HG03521 (cell line): ENCODE data around the gene CRLF3.
"Not testable (repeated sequence)": the region's sequence is repeated elsewhere in the genome, so short reads cannot be mapped to it uniquely, and the experiment has no call there.

Source experiments
- ATAC-seq: cut with Tn5 transposase; IDR thresholded peaks from one replicate; pipeline ENCODE4 v1.9.1; 2021; ENCODE audit warnings: mild to moderate bottlenecking, moderate library complexity; ENCODE audit not compliant: unreplicated experiment

Gene CRLF3, protein sequence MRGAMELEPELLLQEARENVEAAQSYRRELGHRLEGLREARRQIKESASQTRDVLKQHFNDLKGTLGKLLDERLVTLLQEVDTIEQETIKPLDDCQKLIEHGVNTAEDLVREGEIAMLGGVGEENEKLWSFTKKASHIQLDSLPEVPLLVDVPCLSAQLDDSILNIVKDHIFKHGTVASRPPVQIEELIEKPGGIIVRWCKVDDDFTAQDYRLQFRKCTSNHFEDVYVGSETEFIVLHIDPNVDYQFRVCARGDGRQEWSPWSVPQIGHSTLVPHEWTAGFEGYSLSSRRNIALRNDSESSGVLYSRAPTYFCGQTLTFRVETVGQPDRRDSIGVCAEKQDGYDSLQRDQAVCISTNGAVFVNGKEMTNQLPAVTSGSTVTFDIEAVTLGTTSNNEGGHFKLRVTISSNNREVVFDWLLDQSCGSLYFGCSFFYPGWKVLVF

DNA sequence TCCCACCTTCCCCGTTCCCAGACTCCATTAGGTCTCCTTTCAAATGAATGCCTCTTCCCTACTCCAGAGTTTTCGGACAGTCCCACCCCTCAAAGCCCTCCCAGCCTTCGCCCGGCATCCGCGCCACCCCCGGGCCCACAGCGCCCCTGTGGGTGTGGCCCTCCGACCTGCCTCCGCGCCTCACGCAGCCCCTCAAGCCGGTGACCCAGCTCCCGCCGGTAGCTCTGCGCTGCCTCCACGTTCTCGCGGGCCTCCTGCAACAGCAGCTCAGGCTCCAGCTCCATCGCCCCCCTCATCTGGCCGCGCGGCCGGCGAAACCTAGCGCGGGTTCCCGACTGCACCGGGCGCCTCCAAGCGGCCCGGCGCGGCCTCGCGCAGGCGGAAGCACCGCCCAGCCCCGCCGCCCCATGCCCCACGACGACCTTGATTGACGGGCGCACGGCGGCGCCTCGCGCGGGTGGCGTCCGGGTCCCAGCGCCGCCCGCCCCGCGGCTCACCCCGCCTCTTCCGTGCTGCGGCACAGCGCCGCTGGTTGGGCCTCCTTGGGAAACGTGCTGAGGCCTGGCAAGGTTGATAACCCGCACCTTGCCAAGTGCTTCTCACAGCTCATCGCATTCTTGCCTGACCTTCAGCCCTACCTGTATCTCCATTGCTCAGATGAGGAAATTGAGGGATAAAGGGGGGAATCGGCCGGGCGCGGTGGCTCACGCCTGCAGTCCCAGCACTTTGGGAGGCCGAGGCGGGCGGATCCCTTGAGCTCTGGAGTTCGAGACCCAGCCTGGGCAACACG, at the start of gene CRLF3:
Gene CRLF3 (minus strand): TSS at position 337 of the 790 bp plus-strand sequence. CDS start 41 bp downstream, at position 296.
- ATAC-seq = peak; percentile 90

DNA sequence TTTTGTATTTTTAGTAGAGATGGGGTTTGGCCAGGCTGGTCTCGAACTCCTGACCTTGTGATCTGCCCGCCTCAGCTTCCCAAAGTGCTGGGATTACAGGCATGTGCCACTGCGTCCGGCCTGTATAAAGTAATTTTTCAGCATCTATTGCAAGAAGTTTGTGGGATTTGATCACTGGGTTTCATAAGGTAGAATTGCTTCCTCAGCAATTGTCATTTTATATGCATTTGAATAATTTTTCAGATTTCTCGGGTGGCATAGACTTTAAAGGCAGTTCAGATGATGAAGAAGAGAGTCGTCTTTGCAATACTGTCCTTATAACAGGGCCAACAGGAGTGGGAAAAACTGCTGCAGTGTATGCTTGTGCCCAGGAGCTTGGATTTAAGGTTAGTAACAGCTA, 44.5 kb upstream of the CRLF3 start:
- ATAC-seq = no peak

DNA sequence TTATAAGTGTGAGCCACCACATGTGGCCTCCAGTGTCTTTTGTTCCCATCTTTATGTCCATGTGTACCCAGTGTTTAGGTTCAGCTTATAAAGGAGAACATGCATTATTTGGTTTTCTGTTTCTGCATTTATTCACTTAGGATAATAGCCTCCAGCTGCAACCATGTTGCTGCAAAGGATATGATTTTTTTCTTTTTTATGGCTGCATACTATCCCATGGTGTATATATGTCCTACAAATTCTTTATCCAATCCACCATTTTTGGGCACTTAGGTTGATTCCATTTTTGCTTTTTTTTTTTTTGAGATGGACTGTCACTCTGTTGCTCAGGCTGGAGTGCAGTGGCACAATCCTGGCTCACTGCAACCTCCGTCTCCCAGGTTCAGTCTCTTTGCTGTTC, 40.1 kb upstream of the CRLF3 start:
- no peak for ATAC-seq

DNA sequence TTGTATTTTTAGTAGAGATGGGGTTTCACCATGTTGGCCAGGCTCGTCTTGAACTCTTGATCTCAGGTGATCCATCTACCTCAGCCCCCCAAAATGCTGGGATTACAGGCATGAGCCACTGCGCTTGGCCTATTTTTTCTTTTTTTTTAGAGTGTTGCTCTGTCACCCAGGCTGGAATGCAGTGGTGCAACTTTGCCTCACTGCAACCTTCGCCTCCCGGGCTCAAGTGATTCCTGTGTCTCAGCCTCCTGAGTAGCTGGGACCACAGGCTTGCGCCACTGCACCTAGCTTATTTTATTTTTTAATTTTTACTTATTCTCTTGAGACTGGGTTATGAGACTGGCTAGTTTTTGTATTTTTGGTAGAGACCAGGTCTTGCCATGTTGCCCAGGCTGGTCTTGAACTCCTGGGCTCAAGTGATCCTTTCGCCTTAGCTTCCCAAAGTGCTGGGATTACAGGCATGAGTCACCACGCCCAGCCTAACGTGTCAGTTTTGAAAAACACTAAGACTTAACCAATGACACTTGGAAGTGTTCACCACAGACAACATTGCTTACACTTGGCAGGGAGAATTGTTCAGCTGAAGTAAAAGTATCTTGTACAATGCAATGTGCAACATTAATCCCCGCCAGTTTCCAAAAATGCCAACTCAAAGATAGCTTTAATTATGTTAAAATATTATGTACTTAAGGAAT, 34.2 kb upstream of the CRLF3 start:
- no peak for ATAC-seq

DNA sequence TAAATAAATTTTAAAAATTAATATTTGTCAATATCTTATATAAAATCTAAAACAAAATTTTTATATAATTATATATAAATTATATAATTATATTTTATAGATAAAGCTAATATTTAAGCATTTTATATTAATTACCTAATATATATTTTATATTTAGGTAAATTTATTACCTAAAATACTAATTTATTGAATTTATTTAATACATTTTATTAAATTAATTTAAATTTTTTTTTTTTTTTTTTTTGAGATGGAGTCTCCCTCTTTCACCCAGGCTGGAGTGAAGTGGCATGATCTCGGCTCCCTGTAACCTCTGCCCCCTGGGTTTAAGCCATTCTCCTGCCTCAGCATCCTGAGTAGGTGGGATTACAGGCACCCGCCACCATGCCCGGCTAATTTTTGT, 29.7 kb upstream of the CRLF3 start:
- ATAC-seq = no peak

DNA sequence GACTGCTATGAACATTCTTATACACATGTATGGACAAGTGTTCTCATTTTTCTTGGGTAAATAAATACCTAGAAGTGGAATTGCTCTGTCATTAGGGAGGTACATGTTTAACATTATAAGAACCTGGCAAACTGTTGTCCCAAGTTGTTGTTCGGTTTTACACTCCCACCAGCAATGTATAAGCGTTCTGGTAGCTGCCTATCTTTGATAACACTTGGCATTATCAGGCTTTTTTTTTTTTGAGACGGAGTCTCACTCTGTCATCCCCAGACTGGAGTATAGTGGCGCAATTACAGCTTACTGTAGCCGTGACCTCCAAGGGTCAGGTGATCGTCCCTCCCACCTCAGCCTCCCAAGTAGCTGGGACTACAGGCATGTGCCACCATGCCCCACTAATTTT, 23.5 kb upstream of the CRLF3 start:
- no peak for ATAC-seq

DNA sequence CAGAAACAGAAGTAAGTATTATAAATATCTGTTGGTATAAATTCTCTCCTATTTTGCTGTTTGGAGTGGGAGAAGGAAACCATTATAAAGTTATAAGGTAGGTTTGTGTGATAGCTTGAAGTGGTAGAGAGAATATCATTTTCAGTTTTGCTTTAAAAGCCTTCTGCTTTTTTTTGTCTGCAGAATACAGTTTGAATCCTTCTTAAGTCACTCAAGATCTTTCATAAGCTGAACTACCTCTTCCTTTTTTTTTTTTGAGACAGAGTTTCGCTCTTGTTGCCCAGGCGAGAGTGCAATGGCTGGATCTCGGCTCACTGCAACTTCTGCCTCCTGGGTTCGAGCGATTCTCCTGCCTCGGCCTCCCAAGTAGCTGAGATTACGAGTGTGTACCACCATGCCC, 16.3 kb upstream of the CRLF3 start:
- no peak for ATAC-seq

DNA sequence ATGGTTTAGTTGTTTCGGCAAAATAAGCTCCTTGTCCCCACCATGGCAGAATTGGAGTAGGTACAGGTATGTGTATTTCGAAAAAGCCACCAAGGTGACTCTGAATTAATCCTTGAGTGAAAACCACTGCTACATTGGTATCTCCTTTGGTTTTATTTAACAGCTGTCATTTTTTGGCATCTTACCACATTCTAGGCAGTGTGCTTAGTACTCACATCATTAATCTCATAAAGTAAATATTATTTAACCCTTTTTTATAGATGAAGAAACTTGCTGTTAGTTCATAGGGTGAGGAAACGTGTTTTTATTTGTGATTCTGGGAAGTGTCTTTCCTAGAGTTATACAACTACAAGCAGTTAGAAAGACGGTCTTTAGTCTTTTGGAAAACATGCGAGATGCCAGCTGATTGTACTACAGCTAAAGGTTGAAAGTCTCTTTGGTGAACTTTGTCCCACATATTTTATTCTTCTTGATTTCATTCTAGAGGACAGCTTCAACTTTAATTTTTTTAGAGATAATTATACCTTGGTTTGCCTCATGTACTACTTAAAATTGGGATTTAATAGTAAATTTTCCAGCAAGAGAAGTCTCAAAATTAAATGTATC, 13.8 kb upstream of the CRLF3 start:
- ATAC-seq = no peak

DNA sequence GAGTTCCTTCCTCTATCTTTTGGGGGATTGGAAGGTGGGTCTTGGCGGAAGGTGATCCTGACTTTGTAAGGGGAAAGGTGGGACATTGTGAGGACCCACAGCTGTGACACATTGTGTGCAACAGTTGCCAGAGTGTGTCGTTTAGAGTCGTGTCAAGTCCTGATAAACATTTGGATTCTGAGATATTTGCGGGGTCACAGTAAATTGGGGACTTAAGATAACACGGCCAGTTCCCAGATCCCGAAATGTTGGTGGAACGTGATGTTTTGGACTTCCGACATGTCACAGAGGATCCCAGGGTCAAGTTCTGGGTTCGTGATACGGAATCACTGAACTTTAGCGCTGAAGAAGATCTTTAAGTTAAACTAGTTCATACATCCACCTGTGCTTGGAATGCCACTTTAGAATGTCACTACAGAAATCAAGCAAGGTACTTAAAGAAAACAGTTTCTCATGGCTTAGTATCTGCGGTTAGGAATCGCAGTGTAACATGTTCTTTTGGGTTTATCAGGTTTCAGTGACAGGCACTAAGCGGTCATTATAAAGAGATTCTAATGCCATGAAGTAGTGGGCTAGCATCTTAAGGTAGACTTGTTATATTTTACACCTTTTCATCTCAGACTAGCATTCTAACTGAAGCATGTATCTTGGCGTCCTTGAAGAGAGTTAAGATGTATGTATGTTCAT, 8.1 kb upstream of the CRLF3 start:
- no peak for ATAC-seq

DNA sequence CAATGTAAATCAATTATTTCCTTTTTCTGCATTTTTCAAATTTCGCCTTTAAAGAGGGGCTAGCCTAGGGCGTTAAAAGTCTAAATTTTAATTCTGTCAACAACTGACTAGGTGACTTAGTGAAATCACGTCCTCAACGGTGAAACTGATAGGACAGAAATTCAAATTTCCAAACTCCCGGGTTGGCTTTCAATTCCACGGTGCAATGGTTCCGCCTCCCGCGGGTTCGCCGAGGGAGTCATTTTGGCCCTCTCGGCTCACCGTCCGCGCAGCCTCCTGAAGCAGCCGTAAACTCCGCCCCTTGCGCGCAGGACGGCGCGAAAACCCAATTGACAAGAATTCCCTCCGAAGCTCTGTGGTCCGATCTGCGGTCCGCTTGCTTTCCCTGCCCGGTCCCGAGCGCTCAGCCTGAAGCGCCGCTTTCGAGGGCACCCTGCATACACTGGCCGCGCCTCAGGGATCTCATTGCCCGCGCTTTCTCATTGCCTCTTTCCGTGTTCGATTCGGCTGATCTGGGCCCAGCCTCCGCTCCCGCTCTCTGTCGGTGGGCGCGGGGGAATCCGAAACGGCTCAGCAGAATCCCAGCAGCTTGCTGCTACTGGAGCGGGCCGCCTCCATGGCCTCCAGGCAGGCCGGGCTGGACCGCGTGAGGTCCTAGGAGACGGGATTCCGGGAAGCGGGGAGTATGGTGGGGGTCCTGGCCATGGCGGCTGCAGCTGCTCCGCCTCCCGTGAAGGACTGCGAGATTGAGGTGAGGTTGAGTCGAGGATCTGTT, 7.4 kb upstream of the CRLF3 start, which contains the start of gene ATAD5:
Gene ATAD5 (plus strand): TSS at position 304 of the 775 bp plus-strand sequence. CDS start 382 bp downstream, at position 686.
- peak; percentile 67 for ATAC-seq

DNA sequence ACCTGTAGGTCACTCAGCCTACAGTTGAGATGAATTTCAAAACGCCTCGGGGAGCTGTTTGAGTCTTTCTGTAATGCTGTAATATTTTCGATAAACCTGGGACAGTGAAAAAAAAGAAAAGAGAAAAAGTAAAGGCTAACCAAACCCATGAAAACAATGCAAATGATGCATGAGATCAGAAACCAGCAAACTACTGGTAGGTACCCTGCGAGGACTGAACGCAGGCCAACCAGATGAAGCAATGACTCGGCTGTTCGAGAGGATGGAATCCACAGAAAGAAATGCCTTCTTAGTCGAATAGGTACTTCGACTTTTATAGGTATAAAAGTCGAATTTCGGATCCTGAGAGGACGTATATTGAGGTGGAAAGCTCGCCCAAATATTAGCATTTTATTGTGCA, 6.8 kb upstream of the CRLF3 start:
- ATAC-seq = no peak

DNA sequence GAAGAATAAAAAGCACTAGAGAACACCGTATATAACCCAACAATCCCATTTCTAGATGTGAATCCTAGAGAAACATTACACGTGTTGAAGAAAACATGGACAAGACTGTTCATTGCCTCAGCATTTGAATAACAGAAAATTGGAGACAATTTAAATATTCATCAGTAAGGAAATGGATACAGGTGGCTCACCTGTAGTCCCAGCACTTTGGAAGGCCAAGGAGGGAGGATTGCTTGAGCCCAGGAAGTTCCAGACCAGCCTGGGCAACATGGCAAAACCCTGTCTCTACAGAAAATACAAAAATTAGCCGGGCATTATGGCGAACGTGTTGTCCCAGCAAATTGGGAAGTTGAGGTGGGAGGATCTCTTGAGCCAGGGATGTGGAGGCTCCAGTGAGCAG, 4.5 kb upstream of the CRLF3 start:
- ATAC-seq = no peak

DNA sequence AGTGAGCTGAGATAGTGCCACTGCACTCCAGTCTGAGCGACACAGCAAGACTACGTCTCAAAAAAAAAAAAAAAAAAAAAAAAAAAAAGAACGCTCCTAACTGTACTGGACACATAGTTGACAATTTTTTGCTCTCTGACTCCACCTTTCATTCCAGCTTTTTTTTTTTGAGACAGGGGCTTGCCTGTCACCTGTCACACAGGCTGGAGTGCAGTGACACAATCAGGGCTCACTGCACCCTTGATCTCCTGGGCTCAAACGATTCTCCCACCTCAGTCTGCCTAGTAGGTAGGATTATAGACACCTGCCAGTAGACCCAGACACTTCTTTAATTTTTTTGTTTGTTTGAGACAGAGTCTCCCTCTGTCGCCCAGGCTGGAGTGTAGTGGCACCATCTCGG, 2.6 kb upstream of the CRLF3 start:
- no peak for ATAC-seq

DNA sequence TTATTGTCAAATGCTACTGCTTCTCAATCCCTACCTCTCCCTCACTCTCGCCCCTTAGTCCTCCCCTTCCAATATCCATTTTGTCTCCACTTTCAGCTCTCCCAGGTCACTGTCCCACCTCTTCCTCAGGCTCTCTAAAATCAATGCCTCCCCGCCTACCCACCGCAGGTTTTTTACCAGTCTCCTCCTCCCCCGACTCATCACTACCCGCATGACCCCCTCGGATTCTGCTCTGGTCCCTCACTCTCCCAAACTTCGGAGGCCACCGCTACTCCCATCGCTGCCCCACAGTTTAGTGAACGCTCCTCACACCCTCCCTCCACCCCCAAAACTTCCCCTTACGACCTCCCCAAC, 513 bp downstream of the CRLF3 start:
- no peak for ATAC-seq

DNA sequence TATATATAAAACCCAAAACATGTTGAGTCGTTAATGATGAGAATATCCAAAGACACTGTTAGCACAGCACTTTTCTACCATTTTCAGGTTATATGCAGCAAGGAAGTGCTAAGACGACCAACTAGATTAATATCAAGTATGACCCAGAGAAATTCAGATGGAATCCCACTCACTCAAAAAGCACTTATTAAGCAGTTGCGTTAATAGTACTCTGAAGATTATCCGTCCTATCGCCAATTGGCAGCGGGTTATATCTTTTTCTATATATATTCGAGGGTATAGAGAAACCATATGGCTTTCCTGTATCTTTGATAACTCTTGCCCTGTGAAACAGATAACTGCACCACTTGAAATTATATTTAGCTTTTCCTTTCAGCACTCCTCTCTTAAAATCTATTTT, 1.1 kb downstream of the CRLF3 start:
- no peak for ATAC-seq

DNA sequence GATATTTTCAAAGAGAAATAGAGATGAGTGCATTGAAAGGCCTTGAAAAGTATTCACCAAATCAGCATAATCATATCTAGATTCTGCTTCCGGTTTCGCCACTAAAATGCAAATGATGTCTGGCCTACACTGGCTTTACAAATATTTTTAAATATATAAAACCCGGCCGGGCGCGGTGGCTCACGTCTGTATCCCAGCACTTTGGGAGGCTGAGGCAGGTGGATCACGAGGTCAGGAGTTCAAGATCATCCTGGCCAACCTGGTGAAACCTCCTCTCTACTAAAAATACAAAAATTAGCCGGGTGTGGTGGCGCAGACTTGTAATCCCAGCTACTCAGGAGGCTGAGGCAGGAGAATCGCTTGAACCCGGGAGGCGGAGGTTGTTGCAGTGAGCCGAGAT, 1.6 kb downstream of the CRLF3 start:
- not testable (repeated sequence) for ATAC-seq

DNA sequence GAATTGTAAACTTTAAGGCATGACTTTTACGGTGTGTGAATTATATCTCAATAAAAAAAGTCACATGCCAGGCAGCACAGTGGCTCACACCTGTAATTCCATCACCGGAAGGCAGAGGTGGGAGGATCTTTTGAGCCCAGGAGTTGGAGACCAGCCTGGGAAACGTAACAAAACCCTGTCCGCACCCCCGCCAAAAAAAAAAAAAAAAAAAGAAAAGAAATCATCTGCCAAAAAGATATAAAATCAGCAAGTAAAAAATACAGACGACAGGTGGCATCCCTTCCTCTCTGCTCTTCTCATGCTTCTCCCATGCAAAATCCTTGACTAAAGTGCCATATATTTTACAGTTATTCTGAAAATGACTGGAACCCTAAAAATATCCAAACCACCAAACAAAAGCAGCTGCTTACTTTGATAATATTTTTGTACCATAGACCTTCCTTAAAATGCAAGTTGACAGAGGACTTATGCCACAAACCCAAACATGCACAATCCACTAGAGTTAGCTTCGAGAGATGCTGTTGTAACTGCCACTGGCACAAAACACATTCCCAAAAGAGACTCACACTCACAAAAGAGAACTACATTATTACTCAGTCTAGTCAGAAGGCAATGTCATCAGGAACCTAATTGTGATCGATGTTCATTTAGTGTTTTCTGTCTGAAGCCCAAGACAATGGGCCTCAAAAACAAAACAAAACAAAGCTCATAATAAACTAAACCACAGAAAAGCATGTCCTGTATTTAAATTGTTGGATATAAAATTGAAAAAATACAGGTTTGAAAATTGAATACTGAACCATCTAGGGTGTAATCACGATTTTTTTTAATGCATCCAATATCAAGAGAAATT, 2.4 kb downstream of the CRLF3 start:
- no peak for ATAC-seq

DNA sequence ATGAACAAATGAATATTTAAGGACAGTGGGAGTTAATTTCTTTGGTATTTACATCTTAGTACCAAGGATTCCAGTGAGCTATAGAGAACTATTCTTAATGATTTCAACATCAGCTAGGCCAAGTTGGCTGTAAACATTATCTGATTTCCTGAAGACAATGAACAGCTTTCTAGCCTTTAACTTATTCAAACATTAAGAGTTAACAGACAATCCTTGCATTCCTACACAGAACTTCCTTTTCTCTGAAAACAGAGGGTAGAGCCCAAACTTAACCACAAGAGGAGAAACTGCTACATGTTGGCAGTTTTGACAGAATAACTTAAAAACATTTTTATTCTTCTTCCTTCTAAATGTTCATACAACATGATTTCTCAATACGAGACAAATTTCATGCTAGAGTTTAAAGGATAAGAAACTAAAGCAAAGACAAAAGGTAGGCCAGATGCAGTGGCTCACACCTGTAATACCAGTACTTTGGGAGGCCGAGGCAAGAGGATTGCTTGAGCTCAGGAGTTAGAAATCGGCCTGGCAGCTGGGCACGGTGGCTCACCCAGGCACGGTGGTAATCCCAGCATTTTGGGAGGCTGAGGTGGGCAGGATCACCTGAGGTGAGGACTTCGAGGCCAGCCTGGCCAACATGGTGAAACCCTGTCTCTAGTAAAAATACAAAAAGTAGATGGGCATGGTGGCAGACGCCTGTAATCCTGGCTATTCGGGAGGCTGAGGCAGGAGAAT, 4.4 kb downstream of the CRLF3 start:
- no peak for ATAC-seq
